Measurements from ENCODE around the gene NLRP9. TPM values are rescaled to one million over a fixed set of nuclear protein-coding genes. Genes with fewer than 3 reads are reported as not detected.

Gene NLRP9
- polyA plus RNA-seq, 1 donor from 2014 or later: not detected

DNA sequence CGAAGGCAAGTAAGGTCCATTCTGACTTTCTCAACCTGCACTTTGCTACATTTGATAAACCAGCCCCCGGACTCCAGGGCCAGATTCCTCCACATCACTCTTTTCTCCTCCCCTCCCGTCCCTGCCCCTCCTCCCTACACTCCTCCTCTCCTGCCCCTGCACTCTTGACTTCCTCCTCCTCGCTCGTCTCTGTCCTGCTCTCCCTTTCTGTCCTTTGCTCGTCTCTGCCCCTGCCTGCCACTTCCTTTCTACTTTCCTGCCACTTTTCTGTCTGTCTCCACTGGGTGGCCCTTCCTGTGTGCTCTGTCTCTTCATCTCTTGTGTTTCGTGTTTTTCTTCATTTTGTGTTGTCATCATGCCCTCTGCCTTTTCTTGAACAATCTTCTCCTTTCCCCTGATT is 76.4 kb downstream of the NLRP9 start:
- TF ChIP-seq TAF1 (IDR thresholded peaks at IDR 0.05; ENCODE audit: low read depth) (no peak), EZH2 (IDR thresholded peaks at IDR 0.05; ENCODE audit: borderline replicate concordance, insufficient read depth, low read length, poor library complexity, severe bottlenecking) (no peak), POLR2AphosphoS5 (IDR thresholded peaks at IDR 0.05) (no peak), SMC3 (conservative IDR thresholded peaks at IDR 0.05; ENCODE audit: poor library complexity) (no peak), MXI1 (conservative IDR thresholded peaks at IDR 0.05; ENCODE audit: poor library complexity, severe bottlenecking) (no peak), RAD21 (conservative IDR thresholded peaks at IDR 0.05) (no peak), EP300 (conservative IDR thresholded peaks at IDR 0.05; ENCODE audit: poor library complexity, severe bottlenecking) (no peak)
- TF ChIP-seq, protein P1, sequence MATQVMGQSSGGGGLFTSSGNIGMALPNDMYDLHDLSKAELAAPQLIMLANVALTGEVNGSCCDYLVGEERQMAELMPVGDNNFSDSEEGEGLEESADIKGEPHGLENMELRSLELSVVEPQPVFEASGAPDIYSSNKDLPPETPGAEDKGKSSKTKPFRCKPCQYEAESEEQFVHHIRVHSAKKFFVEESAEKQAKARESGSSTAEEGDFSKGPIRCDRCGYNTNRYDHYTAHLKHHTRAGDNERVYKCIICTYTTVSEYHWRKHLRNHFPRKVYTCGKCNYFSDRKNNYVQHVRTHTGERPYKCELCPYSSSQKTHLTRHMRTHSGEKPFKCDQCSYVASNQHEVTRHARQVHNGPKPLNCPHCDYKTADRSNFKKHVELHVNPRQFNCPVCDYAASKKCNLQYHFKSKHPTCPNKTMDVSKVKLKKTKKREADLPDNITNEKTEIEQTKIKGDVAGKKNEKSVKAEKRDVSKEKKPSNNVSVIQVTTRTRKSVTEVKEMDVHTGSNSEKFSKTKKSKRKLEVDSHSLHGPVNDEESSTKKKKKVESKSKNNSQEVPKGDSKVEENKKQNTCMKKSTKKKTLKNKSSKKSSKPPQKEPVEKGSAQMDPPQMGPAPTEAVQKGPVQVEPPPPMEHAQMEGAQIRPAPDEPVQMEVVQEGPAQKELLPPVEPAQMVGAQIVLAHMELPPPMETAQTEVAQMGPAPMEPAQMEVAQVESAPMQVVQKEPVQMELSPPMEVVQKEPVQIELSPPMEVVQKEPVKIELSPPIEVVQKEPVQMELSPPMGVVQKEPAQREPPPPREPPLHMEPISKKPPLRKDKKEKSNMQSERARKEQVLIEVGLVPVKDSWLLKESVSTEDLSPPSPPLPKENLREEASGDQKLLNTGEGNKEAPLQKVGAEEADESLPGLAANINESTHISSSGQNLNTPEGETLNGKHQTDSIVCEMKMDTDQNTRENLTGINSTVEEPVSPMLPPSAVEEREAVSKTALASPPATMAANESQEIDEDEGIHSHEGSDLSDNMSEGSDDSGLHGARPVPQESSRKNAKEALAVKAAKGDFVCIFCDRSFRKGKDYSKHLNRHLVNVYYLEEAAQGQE (IDR thresholded peaks at IDR 0.05; ENCODE audit: borderline replicate concordance): no peak
- TF ChIP-seq, protein P2, sequence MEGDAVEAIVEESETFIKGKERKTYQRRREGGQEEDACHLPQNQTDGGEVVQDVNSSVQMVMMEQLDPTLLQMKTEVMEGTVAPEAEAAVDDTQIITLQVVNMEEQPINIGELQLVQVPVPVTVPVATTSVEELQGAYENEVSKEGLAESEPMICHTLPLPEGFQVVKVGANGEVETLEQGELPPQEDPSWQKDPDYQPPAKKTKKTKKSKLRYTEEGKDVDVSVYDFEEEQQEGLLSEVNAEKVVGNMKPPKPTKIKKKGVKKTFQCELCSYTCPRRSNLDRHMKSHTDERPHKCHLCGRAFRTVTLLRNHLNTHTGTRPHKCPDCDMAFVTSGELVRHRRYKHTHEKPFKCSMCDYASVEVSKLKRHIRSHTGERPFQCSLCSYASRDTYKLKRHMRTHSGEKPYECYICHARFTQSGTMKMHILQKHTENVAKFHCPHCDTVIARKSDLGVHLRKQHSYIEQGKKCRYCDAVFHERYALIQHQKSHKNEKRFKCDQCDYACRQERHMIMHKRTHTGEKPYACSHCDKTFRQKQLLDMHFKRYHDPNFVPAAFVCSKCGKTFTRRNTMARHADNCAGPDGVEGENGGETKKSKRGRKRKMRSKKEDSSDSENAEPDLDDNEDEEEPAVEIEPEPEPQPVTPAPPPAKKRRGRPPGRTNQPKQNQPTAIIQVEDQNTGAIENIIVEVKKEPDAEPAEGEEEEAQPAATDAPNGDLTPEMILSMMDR (IDR thresholded peaks at IDR 0.05; ENCODE audit: poor library complexity, severe bottlenecking): no peak

DNA sequence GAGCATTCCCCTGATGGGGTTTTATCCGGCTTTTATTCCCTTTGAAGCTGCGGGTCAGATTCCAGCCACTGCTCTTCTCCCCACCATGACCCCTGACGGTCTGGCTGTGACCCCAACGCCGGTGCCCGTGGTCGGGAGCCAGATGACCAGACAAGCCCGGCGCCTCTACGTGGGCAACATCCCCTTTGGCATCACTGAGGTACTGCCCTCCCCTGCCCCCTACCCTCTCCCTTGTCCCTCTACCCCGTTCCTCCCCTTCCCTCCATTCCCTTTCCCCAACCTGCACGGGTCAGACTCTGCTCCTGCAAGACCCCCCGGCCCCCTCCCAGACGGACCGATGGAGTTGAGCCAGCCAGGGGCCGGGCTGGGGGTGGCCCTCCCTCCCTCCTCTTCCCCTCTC is 77.2 kb downstream of the NLRP9 start:
- H3K4me3 ChIP-seq (ENCODE audit: low read length): no peak overlapping the region
- no peaks in the 10 kb centered on the region for H3K36me3 ChIP-seq (ENCODE audit: insufficient read depth, low read length)
- no peak overlapping the region for H2AFZ ChIP-seq (ENCODE audit: low read depth, low read length)
- H3K27ac ChIP-seq (ENCODE audit: low read length): no peak overlapping the region
- H4K20me1 ChIP-seq (ENCODE audit: insufficient read depth): peaks cover 37% of the 10 kb centered on the region
- H3K4me2 ChIP-seq (ENCODE audit: low read length): no peak overlapping the region
- no peak overlapping the region for H3K9ac ChIP-seq (ENCODE audit: low read length)
- peaks cover 37% of the 10 kb centered on the region for H3K79me2 ChIP-seq (replicated peaks; ENCODE audit: insufficient read depth, low read length)
- no peaks in the 10 kb centered on the region for H3K27me3 ChIP-seq (ENCODE audit: insufficient read depth, low read depth, low read length)
- no peaks in the 10 kb centered on the region for H3K9me3 ChIP-seq (ENCODE audit: low read length)
- H3F3A ChIP-seq (ENCODE audit: insufficient read depth, low read length, poor library complexity, severe bottlenecking): no peaks in the 10 kb centered on the region
- TF ChIP-seq MXI1 (conservative IDR thresholded peaks at IDR 0.05; ENCODE audit: poor library complexity, severe bottlenecking) (no peak), SMC3 (conservative IDR thresholded peaks at IDR 0.05; ENCODE audit: poor library complexity) (no peak), POLR2AphosphoS5 (IDR thresholded peaks at IDR 0.05) (no peak), EZH2 (IDR thresholded peaks at IDR 0.05; ENCODE audit: borderline replicate concordance, insufficient read depth, low read length, poor library complexity, severe bottlenecking) (no peak), TAF1 (IDR thresholded peaks at IDR 0.05; ENCODE audit: low read depth) (no peak)
- H3K9me2 ChIP-seq (ENCODE audit: insufficient read depth, low read length): no peaks in the 10 kb centered on the region

More for the DNA sequence above, 76.4 kb downstream of the NLRP9 start:
- no peaks in the 10 kb centered on the region for H3F3A ChIP-seq (ENCODE audit: insufficient read depth, low read length, poor library complexity, severe bottlenecking)
- H3K9me2 ChIP-seq (ENCODE audit: insufficient read depth, low read length): no peaks in the 10 kb centered on the region
- H3K27me3 ChIP-seq (ENCODE audit: insufficient read depth, low read depth, low read length): no peaks in the 10 kb centered on the region
- H4K20me1 ChIP-seq (ENCODE audit: insufficient read depth): peaks cover 35% of the 10 kb centered on the region
- no peak overlapping the region for H2AFZ ChIP-seq (ENCODE audit: low read depth, low read length)
- no peak overlapping the region for H3K27ac ChIP-seq (ENCODE audit: low read length)
- H3K36me3 ChIP-seq (ENCODE audit: insufficient read depth, low read length): no peaks in the 10 kb centered on the region
- H3K4me2 ChIP-seq (ENCODE audit: low read length): no peak overlapping the region
- H3K4me3 ChIP-seq (ENCODE audit: low read length): no peak overlapping the region
- H3K79me2 ChIP-seq (replicated peaks; ENCODE audit: insufficient read depth, low read length): peaks cover 36% of the 10 kb centered on the region
- H3K9me3 ChIP-seq (ENCODE audit: low read length): no peaks in the 10 kb centered on the region
- no peak overlapping the region for H3K9ac ChIP-seq (ENCODE audit: low read length)
